RWPE2 (cell line): ENCODE results near the gene EXOC6B.

Experiments
- ATAC-seq: fragments of 200-7000 bp; cut with Tn5 transposase; 3 replicates; pipeline ENCODE4 v1.9.1; 2021; ENCODE audit warnings: low read depth
- DNase-seq: peaks from one replicate; pipeline ENCODE4 v3.0.0-alpha.2; 2020; ENCODE audit warnings: low spot score
- H3K27ac ChIP-seq: fragments of 450-650 bp; 2 replicates; pipeline ENCODE4 v1.5.1; 2017; ENCODE audit warnings: mild to moderate bottlenecking; ENCODE audit not compliant: poor library complexity, severe bottlenecking
- H3K27me3 ChIP-seq: fragments of 250-450 bp; sonication (Bioruptor Pico); 2 replicates; pipeline ENCODE4 v1.5.1; 2021; ENCODE audit warnings: mild to moderate bottlenecking, moderate library complexity; ENCODE audit not compliant: insufficient read depth, poor library complexity, severe bottlenecking
- H3K36me3 ChIP-seq: fragments of 250-450 bp; sonication (Bioruptor Pico); 2 replicates; pipeline ENCODE4 v1.5.1; 2020; ENCODE audit warnings: low read depth, mild to moderate bottlenecking, moderate library complexity
- H3K4me1 ChIP-seq: fragments of 250-450 bp; sonication (Bioruptor Pico); 2 replicates; pipeline ENCODE4 v1.5.1; 2021; ENCODE audit warnings: mild to moderate bottlenecking, moderate library complexity; ENCODE audit not compliant: insufficient read depth, poor library complexity, severe bottlenecking
- H3K4me3 ChIP-seq: fragments of 250-450 bp; sonication (Bioruptor Pico); 2 replicates; pipeline ENCODE4 v1.5.1; 2021; ENCODE audit warnings: mild to moderate bottlenecking, moderate library complexity; ENCODE audit not compliant: severe bottlenecking
- H3K9me3 ChIP-seq: fragments of 250-450 bp; sonication (Bioruptor Pico); 2 replicates; pipeline ENCODE4 v1.5.1; 2021; ENCODE audit warnings: mild to moderate bottlenecking, moderate library complexity; ENCODE audit not compliant: severe bottlenecking
- TF ChIP-seq, protein P1 (sequence below): fragments of 450-650 bp; IDR thresholded peaks from one replicate; pipeline ENCODE4 v1.5.1; 2017; ENCODE audit warnings: mild to moderate bottlenecking, moderate library complexity; ENCODE audit not compliant: poor library complexity, severe bottlenecking

The EXOC6B gene

DNA sequence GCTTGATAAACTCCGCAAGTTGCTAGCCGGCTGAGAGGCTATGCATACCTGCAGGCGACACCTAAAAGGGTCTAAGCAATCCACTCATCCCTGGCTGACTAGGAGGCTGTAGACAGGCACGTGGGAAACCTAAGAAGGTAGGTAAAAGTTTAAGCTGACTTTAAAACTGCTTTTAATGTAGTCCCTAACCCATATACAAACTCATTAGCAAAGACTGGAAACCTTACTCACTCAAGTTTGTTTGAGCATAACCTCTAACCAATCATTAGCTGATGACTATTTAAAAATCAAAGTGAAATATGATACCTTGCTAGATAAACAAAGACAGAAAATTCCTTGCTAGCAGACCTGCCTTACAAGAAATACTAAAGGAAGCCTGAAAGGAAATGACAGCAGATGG lies 106.4 kb downstream of the EXOC6B start:
- H3K36me3 ChIP-seq: peaks cover 12% of the 10 kb centered on the region
- peaks cover 11% of the 10 kb centered on the region for H3K4me1 ChIP-seq
- H3K27ac ChIP-seq: no peak overlapping the region
- H3K9me3 ChIP-seq: no peaks in the 10 kb centered on the region
- no peak overlapping the region for H3K4me3 ChIP-seq
- TF ChIP-seq, protein P1, sequence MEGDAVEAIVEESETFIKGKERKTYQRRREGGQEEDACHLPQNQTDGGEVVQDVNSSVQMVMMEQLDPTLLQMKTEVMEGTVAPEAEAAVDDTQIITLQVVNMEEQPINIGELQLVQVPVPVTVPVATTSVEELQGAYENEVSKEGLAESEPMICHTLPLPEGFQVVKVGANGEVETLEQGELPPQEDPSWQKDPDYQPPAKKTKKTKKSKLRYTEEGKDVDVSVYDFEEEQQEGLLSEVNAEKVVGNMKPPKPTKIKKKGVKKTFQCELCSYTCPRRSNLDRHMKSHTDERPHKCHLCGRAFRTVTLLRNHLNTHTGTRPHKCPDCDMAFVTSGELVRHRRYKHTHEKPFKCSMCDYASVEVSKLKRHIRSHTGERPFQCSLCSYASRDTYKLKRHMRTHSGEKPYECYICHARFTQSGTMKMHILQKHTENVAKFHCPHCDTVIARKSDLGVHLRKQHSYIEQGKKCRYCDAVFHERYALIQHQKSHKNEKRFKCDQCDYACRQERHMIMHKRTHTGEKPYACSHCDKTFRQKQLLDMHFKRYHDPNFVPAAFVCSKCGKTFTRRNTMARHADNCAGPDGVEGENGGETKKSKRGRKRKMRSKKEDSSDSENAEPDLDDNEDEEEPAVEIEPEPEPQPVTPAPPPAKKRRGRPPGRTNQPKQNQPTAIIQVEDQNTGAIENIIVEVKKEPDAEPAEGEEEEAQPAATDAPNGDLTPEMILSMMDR: no peak
- no peaks in the 10 kb centered on the region for H3K27me3 ChIP-seq
- ATAC-seq (peak; percentile 74), DNase-seq (no peak)

DNA sequence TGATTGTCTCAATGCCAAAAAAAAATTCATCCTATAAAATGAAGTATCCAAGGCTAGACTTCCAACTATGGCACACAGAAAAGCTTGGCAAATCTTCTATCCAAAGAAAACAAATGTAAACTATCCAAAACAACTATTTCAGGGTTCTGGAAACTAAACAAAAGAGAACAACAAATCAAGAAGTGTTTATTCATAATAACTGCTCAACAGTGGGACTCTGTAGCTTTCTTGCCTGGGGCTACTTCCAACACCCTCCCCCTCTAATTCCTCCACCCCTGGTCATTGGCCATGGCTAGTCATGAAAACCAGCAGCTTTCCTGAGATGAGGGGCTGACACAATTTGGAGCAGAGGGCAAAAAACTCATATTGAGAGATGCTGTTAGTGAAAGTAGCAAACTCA lies 107.0 kb downstream of the EXOC6B start:
- no peak overlapping the region for H3K4me3 ChIP-seq

DNA sequence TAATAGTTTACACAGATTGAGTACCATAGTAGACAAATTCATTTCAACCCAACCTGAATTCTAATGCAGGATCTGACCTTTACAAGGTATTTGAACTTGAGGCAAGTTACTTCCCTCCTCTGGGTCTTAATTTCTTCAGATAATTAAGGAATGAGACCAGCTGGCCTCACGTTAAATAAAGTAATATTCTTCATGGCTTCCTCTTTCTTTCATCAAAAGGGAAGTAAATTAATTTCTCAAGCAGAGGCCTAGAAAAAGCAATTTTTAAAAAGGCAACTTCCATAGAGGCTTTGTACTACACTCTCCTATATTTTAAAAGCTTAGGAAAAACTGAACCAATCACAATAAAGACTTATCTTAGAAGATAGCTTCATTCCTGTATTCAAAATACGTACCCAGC lies 109.2 kb downstream of the EXOC6B start:
- no peak for DNase-seq

More for the DNA sequence above, 107.0 kb downstream of the EXOC6B start:
- Histone ChIP-seq H3K4me1 (peaks cover 11% of the 10 kb centered on the region), H3K27me3 (no peaks in the 10 kb centered on the region), H3K36me3 (peaks cover 12% of the 10 kb centered on the region), H3K9me3 (no peaks in the 10 kb centered on the region), H3K27ac (no peak overlapping the region)
- TF ChIP-seq, protein P1: no peak
- DNase-seq (no peak), ATAC-seq (no peak)

GRCh38 chr2:72713857-72714256 lies 112.0 kb downstream of the EXOC6B start:
- Histone ChIP-seq H3K27me3 (no peaks in the 10 kb centered on the region), H3K36me3 (peaks cover 12% of the 10 kb centered on the region), H3K9me3 (no peaks in the 10 kb centered on the region), H3K4me1 (no peaks in the 10 kb centered on the region), H3K4me3 (no peak overlapping the region), H3K27ac (no peak overlapping the region)
- DNase-seq (no peak), ATAC-seq (no peak)
- TF ChIP-seq, protein P1: no peak

More for the DNA sequence above, 109.2 kb downstream of the EXOC6B start:
- Histone ChIP-seq H3K27ac (no peak overlapping the region), H3K4me3 (no peak overlapping the region), H3K36me3 (peaks cover 12% of the 10 kb centered on the region), H3K27me3 (no peaks in the 10 kb centered on the region), H3K9me3 (no peaks in the 10 kb centered on the region), H3K4me1 (peaks cover 11% of the 10 kb centered on the region)
- no peak for ATAC-seq
- TF ChIP-seq, protein P1: no peak

- Histone ChIP-seq H3K27me3 (no peaks in the 10 kb centered on the region), H3K9me3 (no peaks in the 10 kb centered on the region), H3K4me1 (no peaks in the 10 kb centered on the region), H3K36me3 (peaks cover 11% of the 10 kb centered on the region), H3K27ac (no peak overlapping the region), H3K4me3 (no peak overlapping the region)
- TF ChIP-seq, protein P1: no peak
- ATAC-seq (no peak), DNase-seq (no peak)
Measured at GRCh38 chr2:72712977-72713376, 112.9 kb downstream of the EXOC6B start.
